AG04450 (cell line): ENCODE results near the gene C4orf50. TPM values are rescaled to one million over a fixed set of nuclear protein-coding genes. Genes with fewer than 3 reads are reported as not detected.
"Not testable (repeated sequence)": the region's sequence is repeated elsewhere in the genome, so short reads cannot be mapped to it uniquely, and the experiment has no call there.

Experiments
- CTCF ChIA-PET: fragments of 300-600, 350-600 bp; formaldehyde crosslinking; extraction: SDS; loops from one replicate; lab custom pipeline; 2022; ENCODE audit warnings: antibody characterized with exemption, inconsistent platforms; lab: Charles Lee
- POLR2A ChIA-PET: fragments of 350-600 bp; formaldehyde crosslinking; extraction: SDS; loops from one replicate; lab custom pipeline; 2021; ENCODE audit warnings: antibody characterized with exemption, inconsistent platforms; lab: Yijun Ruan, JAX
- DNase-seq: peaks from one replicate; pipeline ENCODE4 v3.0.0-alpha.2; 2011; ENCODE audit warnings: low read depth, low spot score
- H3K27ac ChIP-seq: one replicate; pipeline ENCODE4 v1.5.1; 2012; ENCODE audit warnings: low read depth, low read length, control low read depth
- H3K27me3 ChIP-seq: one replicate; pipeline ENCODE4 v1.6.0; 2012; ENCODE audit warnings: low read length; ENCODE audit not compliant: control insufficient read depth, insufficient read depth
- H3K4me3 ChIP-seq: 2 replicates; pipeline ENCODE4 v1.5.1; 2011; ENCODE audit warnings: mild to moderate bottlenecking, low read depth, low read length, control low read depth
- H3K9me3 ChIP-seq: 2 replicates; pipeline ENCODE4 v1.5.1; 2012; ENCODE audit warnings: low read length; ENCODE audit not compliant: control insufficient read depth, insufficient read depth
- polyA plus RNA-seq: library from polyadenylated mRNA; depleted of rRNA; stranded (reverse); fragments of >200 nt; gene quantifications from 2 replicates; pipeline ENCODE4 v1.2.3, GENCODE V29; 2011
- TF ChIP-seq, protein P1 (sequence below): IDR thresholded peaks from 2 replicates; pipeline ENCODE4 v1.5.1; 2011; ENCODE audit warnings: low read depth, low read length, control low read depth, inconsistent platforms

C4orf50 gene
- polyA plus RNA-seq, 1 experiment, result not detected

DNA sequence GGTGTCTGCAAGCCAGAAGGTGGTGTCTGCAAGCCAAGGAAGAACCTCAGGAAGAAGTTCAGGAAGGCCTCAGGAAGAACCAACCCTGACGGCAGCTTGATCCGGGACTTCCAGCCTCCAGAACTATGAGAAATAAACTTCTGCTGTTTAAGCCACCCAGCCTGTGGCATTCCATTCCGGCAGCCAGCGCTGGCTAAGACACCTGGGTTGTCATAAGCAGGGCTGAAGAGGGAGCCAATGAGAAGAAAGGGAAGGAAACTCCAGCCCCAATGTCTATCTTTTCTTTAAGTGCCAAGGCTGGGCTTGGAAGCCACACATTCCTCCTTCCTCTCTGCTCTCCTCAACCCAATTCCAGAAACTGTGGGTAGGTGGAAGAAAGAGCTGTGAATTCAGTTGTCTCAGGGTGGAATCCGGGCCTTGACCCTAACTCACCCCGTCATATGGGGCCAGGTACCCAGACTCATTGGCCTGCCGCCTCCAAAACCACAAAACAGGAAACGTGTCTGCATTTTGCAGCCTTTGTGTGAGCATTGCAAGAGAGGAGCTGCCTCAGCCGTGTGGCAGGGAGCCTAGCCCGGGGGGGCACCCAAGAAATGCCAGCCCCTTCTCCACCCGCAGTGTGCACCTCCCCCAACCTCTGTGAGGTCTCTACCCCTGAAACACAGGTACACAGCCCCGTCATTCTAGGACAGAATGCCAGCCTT lies 152.2 kb downstream of the C4orf50 start:
- no peaks in the 10 kb centered on the region for H3K9me3 ChIP-seq
- H3K27me3 ChIP-seq, result peaks cover 6% of the 10 kb centered on the region
- ChIA-PET POLR2A (no interaction called here), CTCF (no interaction called here)
- DNase-seq, result no peak
- TF ChIP-seq, protein P1, sequence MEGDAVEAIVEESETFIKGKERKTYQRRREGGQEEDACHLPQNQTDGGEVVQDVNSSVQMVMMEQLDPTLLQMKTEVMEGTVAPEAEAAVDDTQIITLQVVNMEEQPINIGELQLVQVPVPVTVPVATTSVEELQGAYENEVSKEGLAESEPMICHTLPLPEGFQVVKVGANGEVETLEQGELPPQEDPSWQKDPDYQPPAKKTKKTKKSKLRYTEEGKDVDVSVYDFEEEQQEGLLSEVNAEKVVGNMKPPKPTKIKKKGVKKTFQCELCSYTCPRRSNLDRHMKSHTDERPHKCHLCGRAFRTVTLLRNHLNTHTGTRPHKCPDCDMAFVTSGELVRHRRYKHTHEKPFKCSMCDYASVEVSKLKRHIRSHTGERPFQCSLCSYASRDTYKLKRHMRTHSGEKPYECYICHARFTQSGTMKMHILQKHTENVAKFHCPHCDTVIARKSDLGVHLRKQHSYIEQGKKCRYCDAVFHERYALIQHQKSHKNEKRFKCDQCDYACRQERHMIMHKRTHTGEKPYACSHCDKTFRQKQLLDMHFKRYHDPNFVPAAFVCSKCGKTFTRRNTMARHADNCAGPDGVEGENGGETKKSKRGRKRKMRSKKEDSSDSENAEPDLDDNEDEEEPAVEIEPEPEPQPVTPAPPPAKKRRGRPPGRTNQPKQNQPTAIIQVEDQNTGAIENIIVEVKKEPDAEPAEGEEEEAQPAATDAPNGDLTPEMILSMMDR, result no peak
- no peak overlapping the region for H3K4me3 ChIP-seq
- no peak overlapping the region for H3K27ac ChIP-seq

DNA sequence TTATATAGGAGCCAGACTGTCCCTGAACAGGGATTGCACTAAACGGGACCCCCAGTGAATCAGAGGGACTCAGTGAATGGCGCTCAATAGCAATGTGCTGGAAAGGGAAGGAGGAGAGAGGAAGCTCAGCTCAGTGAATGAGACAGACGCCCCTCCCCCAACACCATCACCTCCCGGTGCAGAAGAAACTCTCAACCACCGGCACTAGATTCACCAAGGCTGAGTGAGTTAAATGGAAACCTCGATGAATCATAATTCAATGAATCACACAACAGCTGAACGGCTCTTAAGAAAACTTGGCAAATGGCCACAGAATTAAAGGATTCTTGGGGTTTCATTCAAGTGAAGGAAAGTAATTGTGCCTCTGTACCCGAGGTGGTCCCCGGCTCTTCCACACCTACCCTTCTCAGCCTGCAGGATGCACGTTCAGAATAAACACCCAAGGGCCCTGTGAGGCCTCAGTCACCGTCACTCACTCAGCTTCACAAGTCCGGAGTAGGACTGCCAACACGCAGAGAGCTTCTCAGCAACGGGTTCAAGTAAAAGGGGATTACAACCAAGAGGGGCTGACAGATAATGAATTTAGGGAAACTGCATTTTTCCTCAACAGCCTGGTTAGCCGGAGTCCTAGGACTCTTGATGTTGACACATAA lies 154.6 kb downstream of the C4orf50 start:
- Histone ChIP-seq H3K9me3 (no peaks in the 10 kb centered on the region; the same call in 1 of the 2 replicates), H3K27me3 (peaks cover 6% of the 10 kb centered on the region), H3K27ac (no peak overlapping the region), H3K4me3 (no peak overlapping the region)
- POLR2A ChIA-PET, result no interaction called here
- CTCF ChIA-PET, result no interaction called here
- DNase-seq, result peak; percentile 72
- TF ChIP-seq, protein P1, result no peak

DNA sequence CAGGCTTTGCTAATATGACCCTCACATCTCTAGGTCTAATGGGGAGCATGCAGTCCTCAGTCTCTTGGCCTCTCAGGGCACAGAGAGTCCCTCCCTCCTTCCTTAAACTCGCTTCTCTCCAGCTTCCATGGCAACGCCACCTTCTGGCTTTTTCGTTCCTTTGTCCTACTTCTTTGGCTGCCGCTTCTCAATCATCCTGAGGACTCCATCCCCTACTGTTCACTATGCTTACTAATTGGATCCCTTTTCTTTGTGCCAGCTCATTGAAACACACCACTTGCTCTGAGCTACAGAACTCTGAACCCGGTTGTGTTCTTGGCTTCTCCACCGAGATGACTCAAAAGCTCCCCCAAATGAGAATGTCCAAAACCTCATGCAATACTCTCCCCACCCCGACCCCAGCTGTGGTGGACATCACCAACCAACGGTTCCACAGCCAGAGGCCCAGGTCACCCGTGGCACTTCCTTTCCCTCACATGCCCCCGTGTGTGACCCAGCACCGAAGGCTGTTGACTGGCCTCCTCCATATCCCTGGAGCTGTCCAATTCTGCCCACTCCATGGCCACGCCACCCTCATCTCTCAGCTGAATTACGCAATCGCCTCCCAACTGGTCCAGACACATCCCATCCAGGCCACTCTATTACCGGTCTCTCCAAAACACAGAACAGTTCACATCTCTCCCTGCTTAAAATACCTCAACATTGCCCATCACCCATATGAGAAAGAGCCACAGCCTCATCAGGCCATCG lies 160.0 kb downstream of the C4orf50 start:
- CTCF ChIA-PET, result no interaction called here
- no peak overlapping the region for H3K4me3 ChIP-seq
- TF ChIP-seq, protein P1, result no peak
- H3K9me3 ChIP-seq, result no peaks in the 10 kb centered on the region; the same call in 1 of the 2 replicates
- H3K27me3 ChIP-seq, result no peaks in the 10 kb centered on the region
- no peak overlapping the region for H3K27ac ChIP-seq
- DNase-seq, result no peak
- POLR2A ChIA-PET, result no interaction called here

DNA sequence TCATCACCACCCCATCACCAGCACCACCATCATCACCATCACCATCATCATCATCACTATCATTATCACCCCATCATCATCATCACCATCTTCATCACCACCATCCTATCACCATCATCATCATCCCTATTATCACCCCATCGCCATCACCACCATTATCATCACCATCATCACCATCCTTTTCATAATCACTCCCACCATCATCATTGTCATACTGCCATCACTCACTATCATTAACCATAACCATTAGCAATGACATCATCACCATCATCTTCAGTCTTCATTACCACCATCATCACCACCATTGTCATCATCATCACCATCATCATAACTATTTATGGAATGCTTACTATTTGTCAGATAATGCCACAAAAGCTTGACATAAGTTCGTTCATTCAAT lies 161.0 kb downstream of the C4orf50 start:
- TF ChIP-seq, protein P1, result no peak
- Histone ChIP-seq H3K9me3 (no peaks in the 10 kb centered on the region; the same call in 1 of the 2 replicates), H3K27me3 (peaks cover 4% of the 10 kb centered on the region), H3K4me3 (no peak overlapping the region), H3K27ac (no peak overlapping the region)
- ChIA-PET CTCF (no interaction called here), POLR2A (no interaction called here)
- no peak for DNase-seq

DNA sequence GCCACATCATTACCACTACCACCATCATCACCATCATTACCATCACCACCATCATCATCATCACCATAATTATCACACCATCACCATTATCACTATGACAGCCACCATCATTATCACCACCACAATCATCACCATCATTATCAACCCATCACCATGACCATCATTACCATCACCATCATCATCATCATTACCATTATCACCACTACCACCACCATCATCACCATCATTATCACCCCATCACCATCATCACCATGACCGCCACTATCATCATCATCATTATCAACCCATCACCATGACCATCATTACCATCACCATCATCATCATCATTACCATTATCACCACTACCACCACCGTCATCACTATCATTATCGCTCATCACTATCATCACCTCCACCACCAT lies 161.9 kb downstream of the C4orf50 start:
- H3K27ac ChIP-seq, H3K4me3 ChIP-seq, CTCF ChIA-PET, H3K27me3 ChIP-seq, DNase-seq, H3K9me3 ChIP-seq, POLR2A ChIA-PET: not testable (repeated sequence)
